HepG2 (cell line): Measurements from ENCODE around the gene LEFTY2. TPM values are rescaled to one million over a fixed set of nuclear protein-coding genes. Genes with fewer than 3 reads are reported as not detected.

ENCODE experiments used
- CHD4 ChIP-seq: fragments of 200-600 bp; sonication (generic); IDR thresholded peaks from 2 replicates; pipeline ENCODE4 v1.7.0; 2017; ENCODE audit warnings: mild to moderate bottlenecking, low read length, borderline replicate concordance
- DBP ChIP-seq: sonication (generic); formaldehyde crosslinking; IDR thresholded peaks from 2 replicates; pipeline ENCODE4 v1.4.0; 2020; ENCODE audit warnings: missing genetic modification reagents; ENCODE audit errors: not compliant biosample characterization
- ELF1 ChIP-seq: sonication (generic); formaldehyde crosslinking; IDR thresholded peaks from 2 replicates; pipeline ENCODE4 v1.4.0; 2020; ENCODE audit warnings: missing genetic modification reagents
- EP300 ChIP-seq, 3 experiments: sonication (generic) in 1 of 3; formaldehyde crosslinking in 1 of 3; IDR thresholded peaks; 2 replicates each; pipeline versions ENCODE4 v1.5.1 to v1.6.1; 2011 to 2020; ENCODE audit warnings: low read depth in 2 of 3, low read length in 2 of 3, borderline replicate concordance in 1 of 3, improper control_type of control experiment in 1 of 3, mild to moderate bottlenecking in 1 of 3, missing genetic modification reagents in 1 of 3, moderate library complexity in 1 of 3
- ESRRA ChIP-seq: sonication (generic); formaldehyde crosslinking; IDR thresholded peaks from 2 replicates; pipeline ENCODE4 v1.5.1; 2020; ENCODE audit warnings: mild to moderate bottlenecking, low read depth, missing genetic modification reagents
- FLYWCH1 ChIP-seq: sonication (generic); formaldehyde crosslinking; IDR thresholded peaks from 2 replicates; pipeline ENCODE4 v1.8.1; 2023; ENCODE audit warnings: mild to moderate bottlenecking, missing genetic modification reagents
- FOXA1 ChIP-seq, 2 experiments: fragments of 450-650 bp in 1 of 2; sonication (generic) in 1 of 2; formaldehyde crosslinking in 1 of 2; IDR thresholded peaks; 2 replicates each; pipeline versions ENCODE4 v1.4.0 to v1.6.1; 2016 to 2020; ENCODE audit warnings: missing genetic modification reagents in 1 of 2
- HHEX ChIP-seq: IDR thresholded peaks from 2 replicates; pipeline ENCODE4 v1.6.1; 2016; ENCODE audit warnings: control low read depth
- HOMEZ ChIP-seq: IDR thresholded peaks from 2 replicates; pipeline ENCODE4 v1.6.1; 2016; ENCODE audit warnings: low read depth
- HOXA3 ChIP-seq: sonication (generic); formaldehyde crosslinking; IDR thresholded peaks from 2 replicates; pipeline ENCODE4 v1.5.0; 2020; ENCODE audit warnings: missing genetic modification reagents
- KAT7 ChIP-seq: IDR thresholded peaks from 2 replicates; pipeline ENCODE4 v1.6.1; 2018; ENCODE audit warnings: borderline replicate concordance, missing compliant biosample characterization
- MAZ ChIP-seq, 2 experiments: sonication (generic) in 1 of 2; formaldehyde crosslinking in 1 of 2; IDR thresholded peaks; 2 replicates each; pipeline versions ENCODE4 v1.5.0 to v1.6.1; 2012 to 2020; ENCODE audit warnings: low read depth in 2 of 2, mild to moderate bottlenecking in 2 of 2, borderline replicate concordance in 1 of 2, improper control_type of control experiment in 1 of 2, low read length in 1 of 2, missing genetic modification reagents in 1 of 2, moderate library complexity in 1 of 2
- MIER3 ChIP-seq: IDR thresholded peaks from 2 replicates; pipeline ENCODE4 v1.6.1; 2016; ENCODE audit warnings: missing compliant biosample characterization, borderline replicate concordance
- MTF2 ChIP-seq: sonication (generic); formaldehyde crosslinking; IDR thresholded peaks from 2 replicates; pipeline ENCODE4 v1.5.0; 2020; ENCODE audit warnings: missing genetic modification reagents, borderline replicate concordance
- RBAK ChIP-seq: sonication (generic); formaldehyde crosslinking; IDR thresholded peaks from 2 replicates; pipeline ENCODE4 v1.5.1; 2020; ENCODE audit warnings: mild to moderate bottlenecking, missing genetic modification reagents
- SOX13 ChIP-seq, 3 experiments: fragments of 450-650 bp in 1 of 3; sonication (generic) in 1 of 3; formaldehyde crosslinking in 1 of 3; IDR thresholded peaks in 2 of 3; conservative IDR thresholded peaks in 1 of 3; 2 replicates each; pipeline versions ENCODE4 v1.5.0 to v1.6.1; 2016 to 2020; ENCODE audit warnings: antibody characterized with exemption in 1 of 3, mild to moderate bottlenecking in 1 of 3, missing compliant biosample characterization in 1 of 3, missing genetic modification reagents in 1 of 3, moderate library complexity in 1 of 3
- SYNCRIP ChIP-seq: fragments of 200-400 bp; formaldehyde crosslinking; IDR thresholded peaks from 2 replicates; pipeline ENCODE4 v1.6.1; 2018; ENCODE audit warnings: mild to moderate bottlenecking, low read depth, low read length; ENCODE audit not compliant: insufficient read depth
- TCF7L2 ChIP-seq: IDR thresholded peaks from 2 replicates; pipeline ENCODE4 v1.6.1; 2011; ENCODE audit warnings: mild to moderate bottlenecking, low read depth, low read length, moderate library complexity
- XBP1 ChIP-seq: sonication (generic); formaldehyde crosslinking; IDR thresholded peaks from 2 replicates; pipeline ENCODE4 v1.5.0; 2020; ENCODE audit warnings: missing genetic modification reagents
- ZBTB20 ChIP-seq: sonication (generic); formaldehyde crosslinking; IDR thresholded peaks from 2 replicates; pipeline ENCODE4 v1.8.1; 2023; ENCODE audit warnings: missing genetic modification reagents, low read depth, mild to moderate bottlenecking, borderline replicate concordance
- ZFAT ChIP-seq: sonication (generic); formaldehyde crosslinking; conservative IDR thresholded peaks from 2 replicates; pipeline ENCODE4 v1.8.1; 2023; ENCODE audit warnings: missing genetic modification reagents, inconsistent platforms
- ZFYVE20 ChIP-seq: sonication (generic); formaldehyde crosslinking; IDR thresholded peaks from 2 replicates; pipeline ENCODE4 v1.8.0; 2023; ENCODE audit warnings: low read depth, mild to moderate bottlenecking, moderate library complexity, missing genetic modification reagents, borderline replicate concordance
- ZNF260 ChIP-seq: sonication (generic); formaldehyde crosslinking; IDR thresholded peaks from 2 replicates; pipeline ENCODE4 v1.4.0; 2020; ENCODE audit warnings: missing genetic modification reagents, low read depth, mild to moderate bottlenecking, borderline replicate concordance
- ZNF484 ChIP-seq: sonication (generic); formaldehyde crosslinking; IDR thresholded peaks from 2 replicates; pipeline ENCODE4 v1.5.1; 2020; ENCODE audit warnings: mild to moderate bottlenecking, low read depth, missing genetic modification reagents, borderline replicate concordance
- ZNF546 ChIP-seq: sonication (generic); formaldehyde crosslinking; conservative IDR thresholded peaks from 2 replicates; pipeline ENCODE4 v1.8.1; 2023; ENCODE audit warnings: mild to moderate bottlenecking, missing genetic modification reagents
- polyA plus RNA-seq, 8 experiments: library from polyadenylated mRNA; depleted of rRNA in 3 of 8; stranded (reverse) in 7 of 8; unstranded in 1 of 8; fragments of >200 nt; fragmentation: Illumina TruSeq in 4 of 8; extraction: Trizol in 4 of 8; gene quantifications; 2 replicates each; pipeline versions ENCODE4 v1.2.1 to v1.2.3, GENCODE V29; 2011 to 2016; ENCODE audit warnings: low read depth in 4 of 8, missing spikeins in 1 of 8, mixed read lengths in 1 of 8; ENCODE audit not compliant: insufficient read depth in 1 of 8
- total RNA-seq, 5 experiments: library from RNA; depleted of rRNA; stranded (reverse); fragments of >200 nt; fragmentation: Illumina TruSeq; extraction: Trizol; gene quantifications; 2 replicates each; pipeline ENCODE4 v1.2.3, GENCODE V29; 2016; ENCODE audit warnings: low read depth in 1 of 5
- TF ChIP-seq, protein P1 (sequence below): IDR thresholded peaks from 2 replicates; pipeline ENCODE4 v1.6.1; 2016

LEFTY2 gene
- total and polyA plus RNA-seq, 2 of the 13 experiments (the other 11 are each of a cell fraction or from before 2014, with no cell fraction given), result 0.13 to 0.33 TPM

DNA sequence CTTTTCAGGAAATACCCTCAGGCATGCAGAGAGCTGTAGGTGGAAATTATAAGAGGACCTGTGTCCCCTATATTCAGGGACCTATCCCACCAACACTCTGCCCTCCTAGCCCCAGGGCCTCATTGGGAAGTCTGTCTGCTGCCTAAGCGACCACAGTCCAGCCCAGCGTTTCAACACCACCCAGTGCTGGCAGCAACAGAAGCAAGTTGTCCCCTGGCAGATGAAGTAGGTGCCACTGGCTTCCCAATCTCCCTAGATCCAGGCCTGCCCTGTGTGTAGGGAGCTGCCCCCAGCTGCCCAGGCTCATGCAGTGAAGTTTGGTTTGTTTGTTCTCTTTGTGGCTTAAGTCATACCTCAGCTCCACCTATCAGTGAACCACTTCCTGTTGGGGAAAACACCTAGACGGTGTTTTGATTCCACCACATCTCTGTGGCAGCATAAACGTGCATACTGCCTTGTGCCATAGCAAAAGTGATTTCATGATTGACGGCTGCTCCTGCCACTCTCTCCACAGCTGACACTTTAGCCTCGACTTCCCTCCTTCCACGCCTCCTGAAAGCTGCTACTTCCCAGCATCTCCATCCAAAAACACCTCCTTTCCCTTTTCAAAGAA, 44.0 kb downstream of the LEFTY2 start (continued):
- TF ChIP-seq, protein P1, sequence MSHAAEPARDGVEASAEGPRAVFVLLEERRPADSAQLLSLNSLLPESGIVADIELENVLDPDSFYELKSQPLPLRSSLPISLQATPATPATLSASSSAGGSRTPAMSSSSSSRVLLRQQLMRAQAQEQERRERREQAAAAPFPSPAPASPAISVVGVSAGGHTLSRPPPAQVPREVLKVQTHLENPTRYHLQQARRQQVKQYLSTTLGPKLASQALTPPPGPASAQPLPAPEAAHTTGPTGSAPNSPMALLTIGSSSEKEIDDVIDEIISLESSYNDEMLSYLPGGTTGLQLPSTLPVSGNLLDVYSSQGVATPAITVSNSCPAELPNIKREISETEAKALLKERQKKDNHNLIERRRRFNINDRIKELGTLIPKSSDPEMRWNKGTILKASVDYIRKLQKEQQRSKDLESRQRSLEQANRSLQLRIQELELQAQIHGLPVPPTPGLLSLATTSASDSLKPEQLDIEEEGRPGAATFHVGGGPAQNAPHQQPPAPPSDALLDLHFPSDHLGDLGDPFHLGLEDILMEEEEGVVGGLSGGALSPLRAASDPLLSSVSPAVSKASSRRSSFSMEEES (CRISPR knock-in tag), result no peak
- TF ChIP-seq MAZ (IDR thresholded peaks at IDR 0.05; ENCODE audit: borderline replicate concordance, low read depth, low read length) (no peak), MAZ (CRISPR knock-in tag; IDR thresholded peaks at IDR 0.05; ENCODE audit: low read depth) (no peak), EP300 (IDR thresholded peaks at IDR 0.05; ENCODE audit: low read depth in 2 of 2, low read length in 2 of 2) (no peak), EP300 (CRISPR knock-in tag; IDR thresholded peaks at IDR 0.05; ENCODE audit: borderline replicate concordance) (no peak), KAT7 (no peak), SYNCRIP (no peak), ESRRA (no peak), SOX13 (IDR thresholded peaks at IDR 0.05) (no peak), SOX13 (CRISPR knock-in tag; conservative IDR thresholded peaks at IDR 0.05 in 1 of 2, IDR thresholded peaks at IDR 0.05 in 1 of 2) (peak in 1 of 2 experiments; percentile 41; a peak in 1 of 4 replicates), ZNF260 (CRISPR knock-in tag) (no peak), HHEX (CRISPR knock-in tag) (no peak), ZFYVE20 (no peak), CHD4 (no peak), HOXA3 (CRISPR knock-in tag) (peak; percentile 40; the same call in 1 of the 2 replicates), TCF7L2 (no peak), MTF2 (no peak), RBAK (CRISPR knock-in tag) (no peak), DBP (peak; percentile 38), HOMEZ (CRISPR knock-in tag) (no peak), MIER3 (CRISPR knock-in tag) (no peak), ZBTB20 (CRISPR knock-in tag) (0 out of 2 replicates have a peak, but pooled peaks have one; percentile 25), ELF1 (peak; percentile 56; the same call in 1 of the 2 replicates), ZNF484 (CRISPR knock-in tag) (no peak), FOXA1 (IDR thresholded peaks at IDR 0.05) (no peak), FOXA1 (CRISPR knock-in tag; IDR thresholded peaks at IDR 0.05) (0 out of 2 replicates have a peak, but pooled peaks have one; percentile 24), ZFAT (CRISPR knock-in tag) (no peak), ZNF546 (CRISPR knock-in tag) (no peak), XBP1 (CRISPR knock-in tag) (no peak), FLYWCH1 (CRISPR knock-in tag) (no peak)
